Right forelimb (tissue), 1 donor: ENCODE results near the gene COL5A1.
"Not testable (repeated sequence)": the region's sequence is repeated elsewhere in the genome, so short reads cannot be mapped to it uniquely, and the experiment has no call there.

ENCODE experiments used
- DNase-seq: peaks from one replicate; pipeline ENCODE4 v3.0.0-alpha.2; 2018

Gene COL5A1

GRCh38 chr9:134658378-134658955 lies 16.9 kb downstream of the COL5A1 start:
- no peak for DNase-seq

GRCh38 chr9:134659688-134660131 lies 18.1 kb downstream of the COL5A1 start:
- no peak for DNase-seq

GRCh38 chr9:134660407-134660806 lies 18.8 kb downstream of the COL5A1 start:
- no peak for DNase-seq

- no peak for DNase-seq
Measured at GRCh38 chr9:134661299-134661698, 19.7 kb downstream of the COL5A1 start.

GRCh38 chr9:134661791-134662142 lies 20.2 kb downstream of the COL5A1 start:
- no peak for DNase-seq

GRCh38 chr9:134662143-134662876 lies 20.7 kb downstream of the COL5A1 start:
- peak; percentile 78 for DNase-seq

- no peak for DNase-seq
Measured at GRCh38 chr9:134663084-134663483, 21.5 kb downstream of the COL5A1 start.

- no peak for DNase-seq
Measured at GRCh38 chr9:134663753-134664415, 22.3 kb downstream of the COL5A1 start.

- DNase-seq = no peak
Measured at GRCh38 chr9:134664446-134664845, 22.8 kb downstream of the COL5A1 start.

GRCh38 chr9:134666208-134666607 lies 24.6 kb downstream of the COL5A1 start:
- DNase-seq = no peak

GRCh38 chr9:134666831-134667230 lies 25.2 kb downstream of the COL5A1 start:
- no peak for DNase-seq

GRCh38 chr9:134668977-134669376 lies 27.4 kb downstream of the COL5A1 start:
- not testable (repeated sequence) for DNase-seq

GRCh38 chr9:134669399-134669955 lies 27.9 kb downstream of the COL5A1 start:
- DNase-seq = no peak

- no peak for DNase-seq
Measured at GRCh38 chr9:134670042-134670525, 28.5 kb downstream of the COL5A1 start.

- DNase-seq = no peak
Measured at GRCh38 chr9:134670851-134671281, 29.3 kb downstream of the COL5A1 start.

GRCh38 chr9:134671341-134672113 lies 29.9 kb downstream of the COL5A1 start:
- DNase-seq = no peak

- DNase-seq = no peak
Measured at GRCh38 chr9:134676361-134676760, 34.8 kb downstream of the COL5A1 start.

- DNase-seq = no peak
Measured at GRCh38 chr9:134676886-134677285, 35.3 kb downstream of the COL5A1 start.

GRCh38 chr9:134677743-134678142 lies 36.1 kb downstream of the COL5A1 start:
- DNase-seq = no peak

- no peak for DNase-seq
Measured at GRCh38 chr9:134678206-134678605, 36.6 kb downstream of the COL5A1 start.

GRCh38 chr9:134678666-134679443 lies 37.3 kb downstream of the COL5A1 start:
- DNase-seq = no peak
